Measurements from ENCODE around the gene CAV1. TPM values are rescaled to one million over a fixed set of nuclear protein-coding genes. Genes with fewer than 3 reads are reported as not detected.

The CAV1 gene
- total RNA-seq, 2 experiments from 2014 or later, result not detected

DNA sequence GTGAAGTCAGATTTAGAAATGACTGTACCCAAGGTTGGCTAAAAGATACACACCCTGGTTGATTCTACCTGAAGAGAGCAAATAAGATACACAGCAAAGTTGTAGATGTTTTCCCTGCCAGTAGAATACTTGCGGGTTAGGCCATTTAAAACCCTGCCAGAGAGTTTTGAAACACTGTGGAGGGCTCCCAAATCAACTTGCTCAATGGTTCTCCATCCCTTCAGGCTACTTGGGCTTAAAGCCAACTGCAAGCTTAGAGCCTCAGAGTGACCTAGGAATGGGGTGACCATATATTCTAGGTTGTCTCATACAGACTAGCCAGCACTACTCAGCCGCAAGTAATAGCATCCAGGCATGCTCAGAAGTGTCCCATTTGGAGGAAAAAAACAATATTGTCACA is 10.0 kb downstream of the CAV1 start:
- H3K4me3 ChIP-seq (ENCODE audit: low read length), result no peak overlapping the region
- H3K27ac ChIP-seq (ENCODE audit: low read depth in 1 of 2, low read length in 2 of 2), result no peak overlapping the region
- ATAC-seq (ENCODE audit: poor library complexity) (no peak), DNase-seq (no peak)
- H3K36me3 ChIP-seq (ENCODE audit: insufficient read depth, low read length), result no peaks in the 10 kb centered on the region
- peaks cover 0 to 3% of the 10 kb centered on the region in 2 experiments for H3K9me3 ChIP-seq (ENCODE audit: control insufficient read depth in 1 of 2, insufficient read depth in 1 of 2, low read length in 2 of 2)
- Mint-ChIP-seq H3K4me1 (ENCODE audit: low read depth) (no peaks in the 10 kb centered on the region), H3K36me3 (ENCODE audit: low read depth) (no peaks in the 10 kb centered on the region), H3K9me3 (peaks cover 2% of the 10 kb centered on the region), H3K27ac (no peak overlapping the region), H3K27me3 (peaks cover 47% of the 10 kb centered on the region), H3K4me3 (no peak overlapping the region)
- no peaks in the 10 kb centered on the region for H3K4me1 ChIP-seq (ENCODE audit: insufficient read depth, low read length)
- peaks cover 0 to 16% of the 10 kb centered on the region in 2 experiments for H3K27me3 ChIP-seq (ENCODE audit: control insufficient read depth in 1 of 2, insufficient read depth in 2 of 2, low read length in 2 of 2)
- CTCF ChIA-PET, result no interaction called here
- POLR2A ChIA-PET, result no interaction called here
- intact Hi-C loops (cut with DNase I, micrococcal nuclease), result no loop called here
- TF ChIP-seq CTCF (IDR thresholded peaks at IDR 0.05), result no peak

- Histone ChIP-seq H3K4me1 (ENCODE audit: insufficient read depth, low read length) (no peaks in the 10 kb centered on the region), H3K27ac (ENCODE audit: low read depth in 1 of 2, low read length in 2 of 2) (no peak overlapping the region), H3K9me3 (ENCODE audit: control insufficient read depth in 1 of 2, insufficient read depth in 1 of 2, low read length in 2 of 2) (peaks cover 0 to 3% of the 10 kb centered on the region in 2 experiments), H3K27me3 (ENCODE audit: control insufficient read depth in 1 of 2, insufficient read depth in 2 of 2, low read length in 2 of 2) (peaks cover 0 to 16% of the 10 kb centered on the region in 2 experiments), H3K4me3 (ENCODE audit: low read length) (no peak overlapping the region), H3K36me3 (ENCODE audit: insufficient read depth, low read length) (no peaks in the 10 kb centered on the region)
- DNase-seq, result no peak
- no peak for TF ChIP-seq CTCF (IDR thresholded peaks at IDR 0.05)
- H3K36me3 Mint-ChIP-seq (ENCODE audit: low read depth), result no peaks in the 10 kb centered on the region
- ATAC-seq (ENCODE audit: poor library complexity), result no peak
- H3K27ac Mint-ChIP-seq, result no peak overlapping the region
- CTCF ChIA-PET, result no interaction called here
- no peaks in the 10 kb centered on the region for H3K4me1 Mint-ChIP-seq (ENCODE audit: low read depth)
- peaks cover 49% of the 10 kb centered on the region for H3K27me3 Mint-ChIP-seq
- H3K4me3 Mint-ChIP-seq, result no peak overlapping the region
- POLR2A ChIA-PET, result no interaction called here
- intact Hi-C loops (cut with DNase I, micrococcal nuclease), result no loop called here
- H3K9me3 Mint-ChIP-seq, result peaks cover 2% of the 10 kb centered on the region
Observed at GRCh38 chr7:116535416-116535815, 10.6 kb downstream of the CAV1 start.

GRCh38 chr7:116538138-116538537 is 13.3 kb downstream of the CAV1 start:
- Histone ChIP-seq H3K4me1 (ENCODE audit: insufficient read depth, low read length) (no peaks in the 10 kb centered on the region), H3K9me3 (ENCODE audit: control insufficient read depth in 1 of 2, insufficient read depth in 1 of 2, low read length in 2 of 2) (peaks cover 0 to 3% of the 10 kb centered on the region in 2 experiments), H3K4me3 (ENCODE audit: low read length) (no peak overlapping the region), H3K27me3 (ENCODE audit: control insufficient read depth in 1 of 2, insufficient read depth in 2 of 2, low read length in 2 of 2) (peaks cover 0 to 10% of the 10 kb centered on the region in 2 experiments), H3K36me3 (ENCODE audit: insufficient read depth, low read length) (no peaks in the 10 kb centered on the region), H3K27ac (ENCODE audit: low read depth in 1 of 2, low read length in 2 of 2) (no peak overlapping the region)
- intact Hi-C loops (cut with DNase I, micrococcal nuclease), result no loop called here
- Mint-ChIP-seq H3K9me3 (peaks cover 2% of the 10 kb centered on the region), H3K4me1 (ENCODE audit: low read depth) (no peaks in the 10 kb centered on the region), H3K27ac (no peak overlapping the region), H3K4me3 (no peak overlapping the region), H3K36me3 (ENCODE audit: low read depth) (no peaks in the 10 kb centered on the region), H3K27me3 (peaks cover 54% of the 10 kb centered on the region)
- no peak for DNase-seq
- ATAC-seq (ENCODE audit: poor library complexity), result no peak
- CTCF ChIA-PET, result no interaction called here
- POLR2A ChIA-PET, result no interaction called here
- no peak for TF ChIP-seq CTCF (IDR thresholded peaks at IDR 0.05)

Data from CD4-positive, alpha-beta T cell (primary cell).